DND-41 (cell line): ENCODE results near the gene COG5.

Source experiments
- EZH2 ChIP-seq: IDR thresholded peaks from 3 replicates; pipeline ENCODE4 v1.6.1; 2012; ENCODE audit warnings: borderline replicate concordance, low read depth, mild to moderate bottlenecking, moderate library complexity, low read length, inconsistent platforms; ENCODE audit not compliant: severe bottlenecking
- TF ChIP-seq, protein P1 (sequence below): IDR thresholded peaks from 2 replicates; pipeline ENCODE4 v1.5.1; 2012; ENCODE audit warnings: borderline replicate concordance, low read length, moderate library complexity, mild to moderate bottlenecking; ENCODE audit not compliant: poor library complexity, severe bottlenecking; ENCODE audit errors: extremely low read depth

DNA sequence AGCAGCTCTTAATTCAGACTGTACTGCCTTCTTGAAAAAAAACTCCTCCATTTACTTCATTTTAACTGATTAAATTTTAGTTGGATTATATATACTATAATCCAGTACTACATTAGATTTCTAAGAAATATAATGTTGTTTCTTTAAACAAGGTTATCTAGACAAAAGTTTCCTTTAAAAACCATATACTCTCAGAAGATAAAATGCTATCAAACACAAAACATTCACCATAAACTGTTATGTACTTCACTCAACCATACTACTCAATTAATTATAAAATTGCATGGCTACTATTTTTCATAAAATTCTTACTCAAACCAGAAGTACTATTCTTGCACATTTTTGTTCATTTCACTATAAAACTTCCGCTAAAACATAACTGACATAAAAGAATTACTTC is 81.1 kb downstream of the COG5 start:
- TF ChIP-seq, protein P1, sequence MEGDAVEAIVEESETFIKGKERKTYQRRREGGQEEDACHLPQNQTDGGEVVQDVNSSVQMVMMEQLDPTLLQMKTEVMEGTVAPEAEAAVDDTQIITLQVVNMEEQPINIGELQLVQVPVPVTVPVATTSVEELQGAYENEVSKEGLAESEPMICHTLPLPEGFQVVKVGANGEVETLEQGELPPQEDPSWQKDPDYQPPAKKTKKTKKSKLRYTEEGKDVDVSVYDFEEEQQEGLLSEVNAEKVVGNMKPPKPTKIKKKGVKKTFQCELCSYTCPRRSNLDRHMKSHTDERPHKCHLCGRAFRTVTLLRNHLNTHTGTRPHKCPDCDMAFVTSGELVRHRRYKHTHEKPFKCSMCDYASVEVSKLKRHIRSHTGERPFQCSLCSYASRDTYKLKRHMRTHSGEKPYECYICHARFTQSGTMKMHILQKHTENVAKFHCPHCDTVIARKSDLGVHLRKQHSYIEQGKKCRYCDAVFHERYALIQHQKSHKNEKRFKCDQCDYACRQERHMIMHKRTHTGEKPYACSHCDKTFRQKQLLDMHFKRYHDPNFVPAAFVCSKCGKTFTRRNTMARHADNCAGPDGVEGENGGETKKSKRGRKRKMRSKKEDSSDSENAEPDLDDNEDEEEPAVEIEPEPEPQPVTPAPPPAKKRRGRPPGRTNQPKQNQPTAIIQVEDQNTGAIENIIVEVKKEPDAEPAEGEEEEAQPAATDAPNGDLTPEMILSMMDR: no peak
- no peak for TF ChIP-seq EZH2
